HEK293 (cell line): ENCODE measurements around the gene YJU2.
A peak's percentile ranks its signal among the peaks of the same experiment; 100 is the strongest.

Source experiments
- CTCF ChIA-PET: fragments of 350-600 bp; formaldehyde crosslinking; extraction: SDS; loops from one replicate; lab custom pipeline; 2021; ENCODE audit warnings: antibody characterized with exemption; lab: Yijun Ruan, JAX
- POLR2A ChIA-PET: fragments of 300-600 bp; formaldehyde crosslinking; extraction: SDS; loops from one replicate; lab custom pipeline; 2020; ENCODE audit warnings: antibody characterized with exemption, inconsistent platforms; lab: Yijun Ruan, JAX
- H3K27ac ChIP-seq: fragments of 200-500 bp; sonication (Bioruptor generic); 2 replicates; pipeline ENCODE4 v1.5.1; 2014; ENCODE audit warnings: low read depth, low read length, control low read depth, inconsistent platforms; ENCODE audit errors: extremely low read depth
- H3K36me3 ChIP-seq, 2 experiments: fragments of 200-500 bp in 1 of 2; sonication (Bioruptor generic) in 1 of 2; 1 replicate in 1 of 2; 2 replicates in 1 of 2; pipeline ENCODE4 v1.5.1; 2014 to 2017; ENCODE audit warnings: inconsistent platforms in 2 of 2, low read length in 2 of 2; ENCODE audit not compliant: control insufficient read depth in 2 of 2, insufficient read depth in 1 of 2
- H3K4me1 ChIP-seq: fragments of 200-500 bp; sonication (Bioruptor generic); 2 replicates; pipeline ENCODE4 v1.5.1; 2014; ENCODE audit warnings: mild to moderate bottlenecking, low read length, inconsistent platforms; ENCODE audit not compliant: control insufficient read depth, insufficient read depth
- H3K4me3 ChIP-seq: 2 replicates; pipeline ENCODE4 v1.5.1; 2011; ENCODE audit warnings: low read depth, mild to moderate bottlenecking, control low read depth, low read length, moderate library complexity
- H3K9me3 ChIP-seq: fragments of 200-500 bp; sonication (Bioruptor generic); 2 replicates; pipeline ENCODE4 v1.5.1; 2014; ENCODE audit warnings: low read depth, low read length, inconsistent platforms; ENCODE audit not compliant: control insufficient read depth, insufficient read depth
- AEBP2 ChIP-seq: fragments of 450-650 bp; formaldehyde crosslinking; IDR thresholded peaks from 2 replicates; pipeline ENCODE4 v1.5.1; 2016; ENCODE audit warnings: missing biosample characterization, missing genetic modification characterization, borderline replicate concordance
- EGR2 ChIP-seq: fragments of 450-650 bp; formaldehyde crosslinking; IDR thresholded peaks from 2 replicates; pipeline ENCODE4 v1.5.1; 2016; ENCODE audit warnings: low read depth, missing biosample characterization, missing genetic modification characterization
- GLI2 ChIP-seq: fragments of 450-650 bp; formaldehyde crosslinking; IDR thresholded peaks from 2 replicates; pipeline ENCODE4; 2017; ENCODE audit warnings: missing biosample characterization, missing genetic modification characterization, low read depth, borderline replicate concordance
- GLIS1 ChIP-seq: fragments of 450-650 bp; formaldehyde crosslinking; IDR thresholded peaks from 2 replicates; pipeline ENCODE4 v1.5.1; 2016; ENCODE audit warnings: missing biosample characterization, missing genetic modification characterization
- GLIS2 ChIP-seq: fragments of 450-650 bp; formaldehyde crosslinking; IDR thresholded peaks from 2 replicates; pipeline ENCODE4 v1.5.1; 2016; ENCODE audit warnings: missing biosample characterization, missing genetic modification characterization
- KLF10 ChIP-seq: fragments of 450-650 bp; IDR thresholded peaks from 2 replicates; pipeline ENCODE4 v1.5.1; 2018; ENCODE audit warnings: missing biosample characterization, mild to moderate bottlenecking, missing genetic modification characterization
- PRDM2 ChIP-seq: fragments of 450-650 bp; formaldehyde crosslinking; IDR thresholded peaks from 2 replicates; pipeline ENCODE4 v1.5.1; 2016; ENCODE audit warnings: missing biosample characterization, missing genetic modification characterization, borderline replicate concordance
- SP3 ChIP-seq: fragments of 450-650 bp; formaldehyde crosslinking; IDR thresholded peaks from 2 replicates; pipeline ENCODE4 v1.5.1; 2016; ENCODE audit warnings: missing biosample characterization, missing genetic modification characterization
- ZBTB17 ChIP-seq: fragments of 450-650 bp; formaldehyde crosslinking; IDR thresholded peaks from 2 replicates; pipeline ENCODE4 v1.5.1; 2016; ENCODE audit warnings: missing biosample characterization, missing genetic modification characterization
- ZEB2 ChIP-seq: fragments of 450-650 bp; formaldehyde crosslinking; IDR thresholded peaks from 2 replicates; pipeline ENCODE4 v1.5.1; 2016; ENCODE audit warnings: missing biosample characterization, missing genetic modification characterization
- ZNF121 ChIP-seq: fragments of 450-650 bp; formaldehyde crosslinking; IDR thresholded peaks from 2 replicates; pipeline ENCODE4 v1.5.1; 2016; ENCODE audit warnings: missing biosample characterization, missing genetic modification characterization
- ZNF19 ChIP-seq: fragments of 450-650 bp; formaldehyde crosslinking; IDR thresholded peaks from 2 replicates; pipeline ENCODE4; 2016; ENCODE audit warnings: missing biosample characterization, missing genetic modification characterization, low read depth
- ZNF350 ChIP-seq: fragments of 450-650 bp; formaldehyde crosslinking; IDR thresholded peaks from 2 replicates; pipeline ENCODE4 v1.5.0; 2017; ENCODE audit warnings: missing biosample characterization, mild to moderate bottlenecking, missing genetic modification characterization
- ZNF785 ChIP-seq: fragments of 450-650 bp; formaldehyde crosslinking; IDR thresholded peaks from 2 replicates; pipeline ENCODE4 v1.5.1; 2016; ENCODE audit warnings: missing biosample characterization, missing genetic modification characterization
- ZSCAN18 ChIP-seq: fragments of 450-650 bp; formaldehyde crosslinking; IDR thresholded peaks from 2 replicates; pipeline ENCODE4 v1.5.1; 2016; ENCODE audit warnings: missing biosample characterization, missing genetic modification characterization
- TF ChIP-seq, protein P1 (sequence below): fragments of 450-650 bp; formaldehyde crosslinking; IDR thresholded peaks from 2 replicates; pipeline ENCODE4 v1.5.1; 2016; ENCODE audit warnings: missing biosample characterization, missing genetic modification characterization

The YJU2 gene

GRCh38 chr19:4224470-4224869 is 22.4 kb upstream of the YJU2 start:
- Histone ChIP-seq H3K27ac (no peak overlapping the region), H3K4me1 (no peaks in the 10 kb centered on the region), H3K36me3 (no peaks in the 10 kb centered on the region), H3K4me3 (no peak overlapping the region), H3K9me3 (no peaks in the 10 kb centered on the region)
- ChIA-PET POLR2A (no interaction called here), CTCF (no interaction called here)
- no peak for TF ChIP-seq ZNF19 (tag by site-specific recombination)
- TF ChIP-seq PRDM2 (tag by site-specific recombination) = no peak
- TF ChIP-seq ZNF350 (tag by site-specific recombination) = no peak
- peak; percentile 73 for TF ChIP-seq GLIS1
- TF ChIP-seq GLIS2 (tag by site-specific recombination) = peak; percentile 51; the same call in 1 of the 2 replicates

- H3K4me3 ChIP-seq = no peak overlapping the region
- ChIA-PET POLR2A (no interaction called here), CTCF (interaction anchor here (0.5 to 0.6 kb wide), 2 partner anchors 13 to 15 kb away, joined by 3 to 4 read pairs; no protein-coding TSS in a partner anchor)
- no peaks in the 10 kb centered on the region for H3K36me3 ChIP-seq
- no peak for TF ChIP-seq SP3 (tag by site-specific recombination)
- TF ChIP-seq ZSCAN18 (tag by site-specific recombination) = no peak
- no peak for TF ChIP-seq ZNF785 (tag by site-specific recombination)
- no peak for TF ChIP-seq KLF10 (tag by site-specific recombination)
- no peak for TF ChIP-seq GLI2 (tag by site-specific recombination)
- no peak for TF ChIP-seq ZNF121
- no peak for TF ChIP-seq ZBTB17
- no peak for TF ChIP-seq AEBP2 (tag by site-specific recombination)
- TF ChIP-seq ZEB2 (tag by site-specific recombination) = no peak
- TF ChIP-seq, protein P1, sequence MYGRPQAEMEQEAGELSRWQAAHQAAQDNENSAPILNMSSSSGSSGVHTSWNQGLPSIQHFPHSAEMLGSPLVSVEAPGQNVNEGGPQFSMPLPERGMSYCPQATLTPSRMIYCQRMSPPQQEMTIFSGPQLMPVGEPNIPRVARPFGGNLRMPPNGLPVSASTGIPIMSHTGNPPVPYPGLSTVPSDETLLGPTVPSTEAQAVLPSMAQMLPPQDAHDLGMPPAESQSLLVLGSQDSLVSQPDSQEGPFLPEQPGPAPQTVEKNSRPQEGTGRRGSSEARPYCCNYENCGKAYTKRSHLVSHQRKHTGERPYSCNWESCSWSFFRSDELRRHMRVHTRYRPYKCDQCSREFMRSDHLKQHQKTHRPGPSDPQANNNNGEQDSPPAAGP (tag by site-specific recombination) = no peak
- no peak for TF ChIP-seq EGR2
- no peak overlapping the region for H3K27ac ChIP-seq
- H3K9me3 ChIP-seq = no peaks in the 10 kb centered on the region
- no peaks in the 10 kb centered on the region for H3K4me1 ChIP-seq
Observed at GRCh38 chr19:4225885-4226284, 21.0 kb upstream of the YJU2 start.
